Lung (tissue), 12 donors: Measurements from ENCODE around the gene ZNF521. TPM values are rescaled to one million over a fixed set of nuclear protein-coding genes. Genes with fewer than 3 reads are reported as not detected.
A peak's percentile ranks its signal among the peaks of the same experiment; 100 is the strongest.

Experiments
- ATAC-seq: fragments of 200-7000 bp; cut with Tn5 transposase; one replicate; pipeline ENCODE4 v1.9.1; 2020; ENCODE audit warnings: moderate number of reproducible peaks; ENCODE audit not compliant: insufficient read depth, low FRiP score
- DNase-seq, 3 donors: peaks; one replicate each; pipeline ENCODE4 v3.0.0-alpha.2; 2013 to 2017
- H3K27ac ChIP-seq, 2 donors: one replicate each; pipeline ENCODE4 v1.5.1; 2013; ENCODE audit warnings: mild to moderate bottlenecking in 2 of 2, moderate library complexity in 2 of 2, control low read depth in 1 of 2, inconsistent platforms in 1 of 2, low read depth in 1 of 2, low read length in 1 of 2
- H3K27me3 ChIP-seq, 3 donors: one replicate each; pipeline ENCODE4 v1.5.1; 2013; ENCODE audit warnings: low read length in 2 of 3; ENCODE audit not compliant: control insufficient read depth in 3 of 3, insufficient read depth in 3 of 3
- H3K36me3 ChIP-seq, 4 donors: one replicate each; pipeline ENCODE4 v1.5.1; 2013; ENCODE audit warnings: low read length in 4 of 4, mild to moderate bottlenecking in 1 of 4, moderate library complexity in 1 of 4; ENCODE audit not compliant: control insufficient read depth in 4 of 4, insufficient read depth in 4 of 4
- H3K4me1 ChIP-seq, 5 donors: one replicate each; pipeline ENCODE4 v1.5.1; 2013; ENCODE audit warnings: low read length in 5 of 5, mild to moderate bottlenecking in 2 of 5, moderate library complexity in 1 of 5; ENCODE audit not compliant: control insufficient read depth in 5 of 5, insufficient read depth in 5 of 5
- H3K4me3 ChIP-seq: one replicate; pipeline ENCODE4 v1.5.1; 2013; ENCODE audit warnings: mild to moderate bottlenecking, control low read depth, moderate library complexity
- H3K9ac ChIP-seq, 2 donors: one replicate each; pipeline ENCODE4 v1.5.1; 2013; ENCODE audit warnings: low read length in 2 of 2, control low read depth in 1 of 2; ENCODE audit not compliant: insufficient read depth in 1 of 2
- H3K9me3 ChIP-seq, 4 donors: one replicate each; pipeline ENCODE4 v1.5.1; 2013; ENCODE audit warnings: low read length in 3 of 4, mild to moderate bottlenecking in 1 of 4, moderate library complexity in 1 of 4; ENCODE audit not compliant: control insufficient read depth in 4 of 4, insufficient read depth in 3 of 4
- whole genome bisulfite sequencing, 2 donors: extraction: QIAGEN DNeasy Blood & Tissue Kit; methylation state at CpG; one replicate each; pipeline ENCODE4 v1.1.7; 2013; 5-methylcytosine and 5-hydroxymethylcytosine counted together
- polyA plus RNA-seq, 2 donors: library from polyadenylated mRNA; stranded (reverse); fragments of 200-250 nt; gene quantifications; one replicate each; pipeline ENCODE4 v1.2.1, GENCODE V29; 2013
- total RNA-seq, 2 donors: library from RNA; depleted of rRNA in 1 of 2; stranded (reverse); fragments of >200 nt in 1 of 2; gene quantifications; one replicate each; pipeline ENCODE4 v1.2.1, GENCODE V29; 2014 to 2021
- TF ChIP-seq, protein P1 (sequence below): IDR thresholded peaks from 2 replicates; pipeline ENCODE4 v1.5.1; 2012; ENCODE audit warnings: mild to moderate bottlenecking; ENCODE audit errors: control extremely low read depth, extremely low read depth
- donor health status: control.
- donor health status: control.
- donor health status: Bipolar disorder and iron deficiency.
- donor health status: healthy.
- donor health status: DM: yes; HTN: yes; CAD: no.

The ZNF521 gene
- total and polyA plus RNA-seq, 4 donors: 1.5 to 48.8 (median 10.7) TPM

DNA sequence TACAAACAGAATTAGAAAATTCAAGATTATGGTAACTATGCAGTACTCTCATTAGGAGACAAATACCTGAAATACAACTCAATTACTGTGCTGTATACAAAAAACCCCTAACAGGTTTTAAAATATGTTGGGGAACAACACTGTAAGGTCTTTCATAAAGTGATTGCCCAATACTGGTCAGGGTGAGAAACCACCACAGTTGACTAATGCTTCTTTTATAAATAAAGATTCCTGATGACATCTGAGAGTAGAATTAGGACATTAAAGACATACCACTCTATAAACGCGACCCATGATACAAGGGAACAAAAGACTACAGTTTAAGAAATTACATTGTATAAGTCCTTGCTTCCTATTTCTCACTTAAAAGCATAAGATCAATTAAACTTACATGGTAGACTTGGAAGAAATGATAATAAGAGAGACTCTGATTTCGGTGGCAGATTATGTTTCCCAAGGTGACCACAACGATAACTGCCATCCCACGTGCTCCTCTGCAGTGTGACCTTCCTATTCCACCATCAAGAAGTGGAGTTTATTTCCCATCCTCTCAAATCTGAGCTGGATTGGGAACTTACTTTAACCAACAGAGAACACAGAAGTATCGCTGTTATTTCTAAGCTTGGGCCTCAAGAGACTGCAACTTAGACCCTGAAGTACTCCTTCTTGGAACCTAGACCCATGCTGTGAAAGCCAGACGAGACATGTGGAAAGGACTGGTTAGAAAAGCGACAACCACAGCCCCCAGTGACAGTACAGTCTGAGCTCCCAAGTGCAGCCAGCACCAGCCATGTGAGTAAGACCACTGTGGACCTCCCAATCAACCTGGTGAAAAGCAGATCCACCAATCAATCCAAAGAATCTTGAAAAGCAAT lies 52.3 kb downstream of the ZNF521 start:
- Histone ChIP-seq H3K9me3 (no peaks in the 10 kb centered on the region), H3K27ac (peak overlapping the region; percentile 30 to 77), H3K9ac (no peak overlapping the region), H3K4me1 (peaks cover 0 to 12% (median 0%) of the 10 kb centered on the region in 5 donors), H3K4me3 (no peak overlapping the region), H3K36me3 (peaks cover 0 to 3% (median 0%) of the 10 kb centered on the region in 4 donors), H3K27me3 (no peaks in the 10 kb centered on the region)
- peak; percentile 36 for ATAC-seq
- WGBS, 2 donors: 44 to 64% methylated on average over 8 of the region's 8 CpGs
- TF ChIP-seq, protein P1, sequence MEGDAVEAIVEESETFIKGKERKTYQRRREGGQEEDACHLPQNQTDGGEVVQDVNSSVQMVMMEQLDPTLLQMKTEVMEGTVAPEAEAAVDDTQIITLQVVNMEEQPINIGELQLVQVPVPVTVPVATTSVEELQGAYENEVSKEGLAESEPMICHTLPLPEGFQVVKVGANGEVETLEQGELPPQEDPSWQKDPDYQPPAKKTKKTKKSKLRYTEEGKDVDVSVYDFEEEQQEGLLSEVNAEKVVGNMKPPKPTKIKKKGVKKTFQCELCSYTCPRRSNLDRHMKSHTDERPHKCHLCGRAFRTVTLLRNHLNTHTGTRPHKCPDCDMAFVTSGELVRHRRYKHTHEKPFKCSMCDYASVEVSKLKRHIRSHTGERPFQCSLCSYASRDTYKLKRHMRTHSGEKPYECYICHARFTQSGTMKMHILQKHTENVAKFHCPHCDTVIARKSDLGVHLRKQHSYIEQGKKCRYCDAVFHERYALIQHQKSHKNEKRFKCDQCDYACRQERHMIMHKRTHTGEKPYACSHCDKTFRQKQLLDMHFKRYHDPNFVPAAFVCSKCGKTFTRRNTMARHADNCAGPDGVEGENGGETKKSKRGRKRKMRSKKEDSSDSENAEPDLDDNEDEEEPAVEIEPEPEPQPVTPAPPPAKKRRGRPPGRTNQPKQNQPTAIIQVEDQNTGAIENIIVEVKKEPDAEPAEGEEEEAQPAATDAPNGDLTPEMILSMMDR: no peak
- no peak for DNase-seq

DNA sequence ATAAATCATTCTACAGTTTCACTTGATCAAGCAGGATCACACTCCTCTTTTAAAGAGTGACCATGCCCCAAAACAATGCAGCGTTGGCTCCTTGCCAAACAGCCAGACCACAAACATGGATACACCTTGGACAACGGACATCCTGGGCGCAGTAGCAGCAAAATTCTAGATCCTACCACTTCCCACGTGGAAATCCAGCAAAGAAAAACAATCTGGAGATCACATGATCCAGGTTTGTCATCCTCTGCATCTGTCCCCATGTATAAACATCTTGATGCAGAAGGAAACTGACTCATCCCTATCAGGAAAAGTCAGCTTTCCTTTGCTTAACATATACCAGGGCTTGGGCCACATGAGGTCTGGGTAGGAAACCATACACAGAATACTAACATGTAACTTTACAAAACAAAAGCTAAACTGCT lies 53.1 kb downstream of the ZNF521 start:
- H3K9ac ChIP-seq: no peak overlapping the region
- peaks cover 0 to 12% (median 0%) of the 10 kb centered on the region in 5 donors for H3K4me1 ChIP-seq
- 20 to 36% methylated on average over 4 of the region's 4 CpGs for WGBS, 2 donors
- no peak overlapping the region for H3K4me3 ChIP-seq
- DNase-seq: peak in 2 of 3 donors; percentile 47 to 62
- peak; percentile 51 for ATAC-seq
- TF ChIP-seq, protein P1: no peak
- no peaks in the 10 kb centered on the region for H3K9me3 ChIP-seq
- H3K27me3 ChIP-seq: no peaks in the 10 kb centered on the region
- H3K36me3 ChIP-seq: peaks cover 0 to 3% (median 0%) of the 10 kb centered on the region in 4 donors
- peak overlapping the region; percentile 26 to 77 for H3K27ac ChIP-seq

DNA sequence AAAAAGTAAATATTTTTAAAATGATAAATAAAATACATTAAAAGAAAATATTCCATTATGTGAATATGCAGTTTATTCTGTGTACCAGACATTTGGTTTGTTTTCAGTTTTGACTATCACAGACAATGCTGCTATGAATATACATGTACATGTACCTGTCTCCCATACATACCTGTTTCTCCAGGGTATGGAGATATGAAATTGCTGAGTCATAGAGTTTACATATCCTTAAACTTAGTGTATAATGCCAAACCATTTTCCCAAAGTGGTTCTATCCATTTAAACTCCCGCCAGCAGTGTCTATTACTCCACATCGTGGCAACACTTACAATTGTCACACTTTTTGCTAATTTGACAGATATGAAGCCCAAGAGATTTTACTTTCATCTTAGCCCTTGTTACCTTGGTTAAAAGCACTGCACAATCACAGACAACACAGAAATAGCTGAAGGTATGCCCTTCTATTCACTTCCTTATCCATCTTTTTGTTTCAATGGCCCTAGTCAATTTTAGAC lies 56.3 kb downstream of the ZNF521 start:
- Histone ChIP-seq H3K36me3 (no peaks in the 10 kb centered on the region), H3K27ac (no peak overlapping the region), H3K4me3 (no peak overlapping the region), H3K9me3 (no peaks in the 10 kb centered on the region), H3K4me1 (peaks cover 0 to 9% (median 0%) of the 10 kb centered on the region in 5 donors), H3K9ac (no peak overlapping the region), H3K27me3 (no peaks in the 10 kb centered on the region)
- TF ChIP-seq, protein P1: no peak
- ATAC-seq: no peak
- DNase-seq: no peak
- WGBS, 2 donors: 96 to 100% methylated on average over 2 of the region's 2 CpGs
